ENCODE data around the gene MEG3. TPM values are rescaled to one million over a fixed set of nuclear protein-coding genes. Genes with fewer than 3 reads are reported as not detected.

Gene MEG3
- total RNA-seq, 1 donor from 2014 or later: 34.8 TPM

- DNase-seq (ENCODE audit: missing footprints) (peak; percentile 86), ATAC-seq (peak; percentile 68)
- intact Hi-C loops (cut with DNase I): loop anchor here (10.0 kb wide), 1 partner anchor 159 kb away; no protein-coding TSS in a partner anchor
Measured at GRCh38 chr14:100824091-100824551, 1.8 kb upstream of the MEG3 start.

- ATAC-seq (no peak), DNase-seq (ENCODE audit: missing footprints) (peak; percentile 56)
- intact Hi-C loops (cut with DNase I): loop anchor here (10.0 kb wide), 1 partner anchor 160 kb away; no protein-coding TSS in a partner anchor
Measured at GRCh38 chr14:100824901-100825712, 811 bp upstream of the MEG3 start.

GRCh38 chr14:100826391-100827100 lies 628 bp downstream of the MEG3 start:
- DNase-seq (ENCODE audit: missing footprints) (peak; percentile 30), ATAC-seq (no peak)
- intact Hi-C loops (cut with DNase I): loop anchor here (10.0 kb wide), 1 partner anchor 162 kb away; no protein-coding TSS in a partner anchor

GRCh38 chr14:100827101-100828021 lies 1.4 kb downstream of the MEG3 start:
- intact Hi-C loops (cut with DNase I): loop anchor here (10.0 kb wide), 1 partner anchor 163 kb away; no protein-coding TSS in a partner anchor
- peak; percentile 53 for DNase-seq (ENCODE audit: missing footprints)
- ATAC-seq: no peak

GRCh38 chr14:100828031-100828769 lies 2.3 kb downstream of the MEG3 start:
- DNase-seq (ENCODE audit: missing footprints): peak; percentile 39
- ATAC-seq: peak; percentile 47

GRCh38 chr14:100830681-100831080 lies 4.8 kb downstream of the MEG3 start:
- ATAC-seq: no peak
- intact Hi-C loops (cut with DNase I): no loop called here

More at GRCh38 chr14:100828031-100828769, 2.3 kb downstream of the MEG3 start:
- intact Hi-C loops (cut with DNase I): loop anchor here (10.0 kb wide), 1 partner anchor 163 kb away; no protein-coding TSS in a partner anchor

GRCh38 chr14:100832311-100832960 lies 6.5 kb downstream of the MEG3 start:
- no peak for ATAC-seq
- DNase-seq (ENCODE audit: missing footprints): peak; percentile 5
- intact Hi-C loops (cut with DNase I): no loop called here

More at GRCh38 chr14:100830681-100831080, 4.8 kb downstream of the MEG3 start:
- peak; percentile 11 for DNase-seq (ENCODE audit: missing footprints)

GRCh38 chr14:100834082-100834793 lies 8.3 kb downstream of the MEG3 start:
- intact Hi-C loops (cut with DNase I): no loop called here

GRCh38 chr14:100834794-100835547 lies 9.1 kb downstream of the MEG3 start:
- intact Hi-C loops (cut with DNase I): no loop called here
- DNase-seq (ENCODE audit: missing footprints): peak; percentile 46
- ATAC-seq: no peak

More at GRCh38 chr14:100834082-100834793, 8.3 kb downstream of the MEG3 start:
- ATAC-seq: no peak
- DNase-seq (ENCODE audit: missing footprints): peak; percentile 26

- intact Hi-C loops (cut with DNase I): no loop called here
- DNase-seq (ENCODE audit: missing footprints) (peak; percentile 42), ATAC-seq (no peak)
Measured at GRCh38 chr14:100835548-100836310, 9.8 kb downstream of the MEG3 start.

GRCh38 chr14:100836311-100836805 lies 10.4 kb downstream of the MEG3 start:
- DNase-seq (ENCODE audit: missing footprints) (peak; percentile 39), ATAC-seq (no peak)
- intact Hi-C loops (cut with DNase I): no loop called here

GRCh38 chr14:100836941-100837804 lies 11.3 kb downstream of the MEG3 start:
- ATAC-seq (no peak), DNase-seq (ENCODE audit: missing footprints) (peak; percentile 42)
- intact Hi-C loops (cut with DNase I): no loop called here

- no peak for DNase-seq (ENCODE audit: missing footprints)
Measured at GRCh38 chr14:100837805-100838350, 12.0 kb downstream of the MEG3 start.

More at GRCh38 chr14:100837805-100838350, 12.0 kb downstream of the MEG3 start:
- intact Hi-C loops (cut with DNase I): no loop called here
- ATAC-seq: no peak
